Thyroid gland (tissue), 4 donors: Measurements from ENCODE around the gene GDPD3. TPM values are rescaled to one million over a fixed set of nuclear protein-coding genes. Genes with fewer than 3 reads are reported as not detected.

ENCODE experiments used
- DNase-seq, 2 donors: peaks; one replicate each; pipeline ENCODE4 v3.0.0-alpha.2; 2019
- H3K27ac ChIP-seq, 3 donors: fragments of 200-600 bp; sonication (generic); 1 replicate in 2 of 3; 2 replicates in 1 of 3; pipeline ENCODE4 v1.5.1; 2016 to 2019; ENCODE audit warnings: mild to moderate bottlenecking in 1 of 3, moderate library complexity in 1 of 3
- H3K27me3 ChIP-seq: fragments of 200-600 bp; sonication (generic); one replicate; pipeline ENCODE4 v1.5.1; 2019
- H3K36me3 ChIP-seq, 2 donors: fragments of 200-600 bp; sonication (generic); one replicate each; pipeline ENCODE4 v1.5.1; 2016 to 2019
- H3K4me1 ChIP-seq, 2 donors: fragments of 200-600 bp; sonication (generic); one replicate each; pipeline ENCODE4 v1.5.1; 2017 to 2019
- H3K4me3 ChIP-seq, 3 donors: fragments of 200-600 bp; sonication (generic); replicated peaks in 1 of 3; 1 replicate in 2 of 3; 2 replicates in 1 of 3; pipeline ENCODE4 v1.5.1; 2016; ENCODE audit warnings: mild to moderate bottlenecking in 1 of 3
- H3K9me3 ChIP-seq: fragments of 200-600 bp; sonication (generic); one replicate; pipeline ENCODE4 v1.5.1; 2017
- POLR2A ChIP-seq, 2 donors: fragments of 450-650 bp; IDR thresholded peaks; one replicate each; pipeline ENCODE4 v1.6.1; 2017; ENCODE audit warnings: antibody characterized with exemption in 2 of 2, mild to moderate bottlenecking in 2 of 2, moderate library complexity in 1 of 2
- WGBS, 2 donors: methylation state at CpG; one replicate each; pipeline ENCODE4 v1.1.5; 2017; 5-methylcytosine and 5-hydroxymethylcytosine counted together
- intact Hi-C: fragments of 100-400 bp; cut with DNase I; formaldehyde crosslinking; loops from one replicate; pipeline ENCODE4 v1.15.1; 2023
- total RNA-seq, 4 donors: library from RNA; depleted of rRNA; stranded (reverse); fragments of >200 nt; gene quantifications; one replicate each; pipeline ENCODE4 v1.2.3, GENCODE V29; 2016
- TF ChIP-seq, protein P1 (sequence below), 6 experiments: fragments of 200-600 bp in 3 of 6; fragments of 450-650 bp in 3 of 6; sonication (generic) in 3 of 6; IDR thresholded peaks; one replicate each; pipeline ENCODE4 v1.5.1; 2016 to 2019; ENCODE audit warnings: antibody characterized with exemption in 6 of 6, mild to moderate bottlenecking in 2 of 6, inconsistent platforms in 1 of 6, moderate library complexity in 1 of 6

GDPD3 gene
- total RNA-seq, 4 donors from 2014 or later = 0.68 to 1.6 (median 1.2) TPM; not detected in 1

DNA sequence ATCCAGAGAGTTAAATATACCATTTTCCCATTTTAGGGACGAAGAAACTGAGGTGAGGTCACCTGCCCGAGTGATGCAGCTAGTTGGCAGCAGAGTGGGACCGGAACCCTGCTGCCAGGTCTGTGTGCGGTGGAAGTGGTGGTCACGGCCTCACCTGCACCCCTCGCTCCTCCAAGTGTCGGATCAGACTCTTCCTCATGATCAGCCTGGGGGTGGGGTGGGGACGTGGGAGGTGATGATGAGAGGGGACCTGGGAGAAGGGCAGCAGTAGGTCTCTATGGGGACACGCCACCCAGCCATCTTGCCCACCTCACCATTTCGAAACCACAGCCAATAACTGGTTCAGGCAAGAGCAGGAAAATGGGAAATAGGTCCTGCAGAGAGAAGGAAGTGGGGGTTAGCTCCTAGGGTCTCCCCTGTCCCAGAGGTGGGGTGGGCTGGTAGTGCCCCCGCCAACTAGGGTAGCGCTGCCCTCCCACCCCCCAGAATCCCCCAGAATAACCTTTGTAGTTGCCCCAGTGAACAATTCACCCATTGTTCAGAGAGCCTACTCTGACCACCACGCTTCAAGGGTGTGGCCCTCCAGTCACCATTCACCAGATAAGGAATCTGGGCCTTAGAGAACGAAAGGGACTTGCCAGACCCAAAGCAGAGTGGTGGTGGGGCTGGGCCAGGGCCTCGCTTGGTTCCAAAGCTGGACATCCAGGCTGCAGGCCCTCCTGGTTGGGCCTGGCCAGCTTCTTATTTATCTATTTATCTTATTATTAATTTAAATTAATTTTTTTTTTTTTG lies 5.1 kb downstream of the GDPD3 start:
- no peak for TF ChIP-seq POLR2A (IDR thresholded peaks at IDR 0.05)
- TF ChIP-seq, protein P1, sequence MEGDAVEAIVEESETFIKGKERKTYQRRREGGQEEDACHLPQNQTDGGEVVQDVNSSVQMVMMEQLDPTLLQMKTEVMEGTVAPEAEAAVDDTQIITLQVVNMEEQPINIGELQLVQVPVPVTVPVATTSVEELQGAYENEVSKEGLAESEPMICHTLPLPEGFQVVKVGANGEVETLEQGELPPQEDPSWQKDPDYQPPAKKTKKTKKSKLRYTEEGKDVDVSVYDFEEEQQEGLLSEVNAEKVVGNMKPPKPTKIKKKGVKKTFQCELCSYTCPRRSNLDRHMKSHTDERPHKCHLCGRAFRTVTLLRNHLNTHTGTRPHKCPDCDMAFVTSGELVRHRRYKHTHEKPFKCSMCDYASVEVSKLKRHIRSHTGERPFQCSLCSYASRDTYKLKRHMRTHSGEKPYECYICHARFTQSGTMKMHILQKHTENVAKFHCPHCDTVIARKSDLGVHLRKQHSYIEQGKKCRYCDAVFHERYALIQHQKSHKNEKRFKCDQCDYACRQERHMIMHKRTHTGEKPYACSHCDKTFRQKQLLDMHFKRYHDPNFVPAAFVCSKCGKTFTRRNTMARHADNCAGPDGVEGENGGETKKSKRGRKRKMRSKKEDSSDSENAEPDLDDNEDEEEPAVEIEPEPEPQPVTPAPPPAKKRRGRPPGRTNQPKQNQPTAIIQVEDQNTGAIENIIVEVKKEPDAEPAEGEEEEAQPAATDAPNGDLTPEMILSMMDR (IDR thresholded peaks at IDR 0.05) = no peak
- Histone ChIP-seq H3K27ac (no peak overlapping the region), H3K36me3 (peaks cover 0 to 8% of the 10 kb centered on the region in 2 donors), H3K9me3 (no peaks in the 10 kb centered on the region), H3K27me3 (no peaks in the 10 kb centered on the region), H3K4me1 (peaks cover 2 to 6% of the 10 kb centered on the region in 2 donors), H3K4me3 (no peak overlapping the region)
- intact Hi-C loops = no loop called here
- 94 to 96% methylated on average over 14 to 15 of the region's 15 CpGs for WGBS, 2 donors
- no peak for DNase-seq

DNA sequence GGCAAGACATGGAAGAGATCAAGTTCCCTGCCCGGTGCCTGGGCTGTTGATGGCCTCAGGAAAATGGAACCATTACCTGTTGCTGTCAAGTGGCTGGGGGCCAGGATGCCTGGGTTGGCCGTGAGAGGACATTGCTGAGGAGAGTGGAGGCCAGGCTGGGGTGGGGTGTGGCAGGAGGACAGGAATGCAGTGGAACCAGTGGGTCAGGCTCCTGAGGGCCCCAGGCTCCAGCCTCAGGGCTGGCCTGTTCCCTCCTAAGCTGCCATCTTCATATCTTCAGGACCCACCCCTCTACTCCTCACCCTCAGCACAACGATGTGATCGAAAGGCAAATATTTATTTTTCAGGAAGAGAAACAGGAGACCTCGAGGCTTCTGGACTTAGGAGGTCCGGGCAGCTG lies 8.8 kb downstream of the GDPD3 start:
- intact Hi-C loops = no loop called here
- no peak overlapping the region for H3K4me3 ChIP-seq
- H3K9me3 ChIP-seq = no peaks in the 10 kb centered on the region
- WGBS, 2 donors = 60 to 74% methylated on average over 6 of the region's 6 CpGs
- no peaks in the 10 kb centered on the region for H3K27me3 ChIP-seq
- H3K27ac ChIP-seq = no peak overlapping the region
- DNase-seq = no peak
- TF ChIP-seq POLR2A (IDR thresholded peaks at IDR 0.05) = no peak
- TF ChIP-seq, protein P1 (IDR thresholded peaks at IDR 0.05) = no peak
- H3K4me1 ChIP-seq = peaks cover 0 to 5% of the 10 kb centered on the region in 2 donors
- H3K36me3 ChIP-seq = peaks cover 0 to 5% of the 10 kb centered on the region in 2 donors

DNA sequence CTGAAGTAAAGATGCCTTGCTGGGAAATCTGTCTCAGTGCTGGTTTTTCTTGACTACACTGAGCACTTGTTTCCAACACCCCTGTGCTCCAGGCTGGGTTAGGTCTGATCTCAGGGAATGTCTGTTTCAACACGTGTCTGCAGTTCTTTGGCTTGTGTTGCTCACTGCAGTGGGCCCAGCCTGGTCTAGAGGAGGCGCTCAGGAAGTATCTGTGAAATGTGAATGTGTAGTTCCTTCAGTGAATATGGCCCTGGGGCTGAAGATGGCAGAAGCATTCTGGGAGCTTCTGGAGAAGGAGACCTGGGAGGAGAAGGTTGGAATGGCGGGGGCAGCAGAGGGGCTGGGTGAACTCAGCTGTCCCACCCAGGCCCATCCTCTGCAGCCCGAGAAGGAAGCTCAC lies 9.2 kb downstream of the GDPD3 start:
- intact Hi-C loops = no loop called here
- Histone ChIP-seq H3K4me3 (no peak overlapping the region), H3K36me3 (peaks cover 0 to 5% of the 10 kb centered on the region in 2 donors), H3K27ac (no peak overlapping the region), H3K9me3 (no peaks in the 10 kb centered on the region), H3K4me1 (peaks cover 0 to 5% of the 10 kb centered on the region in 2 donors), H3K27me3 (no peaks in the 10 kb centered on the region)
- TF ChIP-seq, protein P1 (IDR thresholded peaks at IDR 0.05) = no peak
- TF ChIP-seq POLR2A (IDR thresholded peaks at IDR 0.05) = no peak
- no peak for DNase-seq
- WGBS, 2 donors = 87 to 91% methylated on average over 4 of the region's 4 CpGs

DNA sequence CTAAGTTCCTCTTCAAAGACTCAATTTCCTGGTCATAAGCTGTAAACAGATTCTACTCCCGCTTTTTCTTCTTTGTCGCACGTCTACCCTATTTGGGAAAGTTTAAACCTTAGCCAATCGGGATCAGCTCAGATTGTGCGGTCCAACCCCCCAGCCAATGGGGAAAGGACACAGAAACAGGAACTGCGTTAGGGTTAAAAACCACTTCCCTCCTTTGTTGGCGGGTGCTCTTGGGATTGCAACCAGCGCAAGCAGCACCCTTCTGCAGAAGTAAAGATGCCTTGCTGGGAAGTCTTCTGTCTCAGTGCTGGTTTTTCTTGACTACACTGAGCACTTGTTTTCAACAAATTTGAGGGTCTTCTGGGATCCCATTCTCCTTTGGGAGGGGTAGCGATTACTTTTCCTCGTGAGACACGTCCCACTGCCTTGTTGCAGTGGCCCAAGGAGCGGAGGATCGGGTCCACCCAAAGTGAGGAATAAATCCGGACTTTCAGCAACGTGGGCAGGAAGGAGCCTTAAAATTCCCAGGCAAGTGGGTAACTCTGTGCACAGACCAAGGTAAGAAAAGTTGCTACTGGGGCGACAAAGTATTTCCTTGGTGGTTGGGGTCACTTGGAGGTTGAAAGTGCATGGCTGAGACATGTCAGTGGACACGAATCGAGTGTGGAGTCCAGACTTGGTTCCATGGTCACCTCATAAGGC lies 16.3 kb downstream of the GDPD3 start:
- Histone ChIP-seq H3K4me3 (peak overlapping the region in 1 of 3 donors; percentile 78), H3K9me3 (no peaks in the 10 kb centered on the region), H3K27me3 (no peaks in the 10 kb centered on the region), H3K36me3 (peaks cover 5 to 12% of the 10 kb centered on the region in 2 donors), H3K27ac (peak overlapping the region; percentile 61 to 77 (median 71)), H3K4me1 (peaks cover 30 to 35% of the 10 kb centered on the region in 2 donors)
- TF ChIP-seq, protein P1 (IDR thresholded peaks at IDR 0.05) = no peak
- TF ChIP-seq POLR2A (IDR thresholded peaks at IDR 0.05) = no peak
- no peak for DNase-seq
- intact Hi-C loops = loop anchor here (2.0 kb wide), 1 partner anchor 24 kb away; no protein-coding TSS in a partner anchor
- 96 to 97% methylated on average over 18 of the region's 18 CpGs for whole genome bisulfite sequencing, 2 donors
